HG03520 (cell line): Measurements from ENCODE around the gene CRYBA1.

Source experiments
- ATAC-seq: cut with Tn5 transposase; IDR thresholded peaks from one replicate; pipeline ENCODE4 v1.9.1; 2021; ENCODE audit warnings: mild to moderate bottlenecking, moderate library complexity; ENCODE audit not compliant: unreplicated experiment

CRYBA1 gene

GRCh38 chr17:29278692-29279091 is 32.0 kb downstream of the CRYBA1 start:
- no peak for ATAC-seq

- ATAC-seq: no peak
These were observed 32.9 kb downstream of the CRYBA1 start for GRCh38 chr17:29279397-29280070.

GRCh38 chr17:29283496-29283895 is 36.8 kb downstream of the CRYBA1 start:
- ATAC-seq: no peak

GRCh38 chr17:29283961-29284360 is 37.3 kb downstream of the CRYBA1 start:
- no peak for ATAC-seq

DNA sequence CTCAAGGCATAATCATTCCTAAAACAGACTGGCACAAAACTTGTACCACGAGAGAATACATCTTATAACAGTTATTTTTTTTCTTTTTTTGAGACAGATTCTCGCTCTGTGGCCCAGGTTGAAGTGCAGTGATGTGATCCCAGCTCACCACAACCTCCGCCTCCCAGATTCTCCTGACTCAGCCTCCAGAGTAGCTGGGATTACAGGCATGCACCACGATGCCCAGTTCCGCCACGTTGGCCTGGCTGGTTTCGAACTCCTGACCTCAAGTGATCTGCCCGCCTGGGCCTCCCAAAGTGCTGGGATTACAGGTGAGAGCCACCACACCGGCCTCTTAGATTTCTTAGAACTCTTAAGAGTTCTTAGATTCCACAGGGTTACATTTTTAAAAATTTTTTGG is 43.2 kb downstream of the CRYBA1 start:
- no peak for ATAC-seq

GRCh38 chr17:29291163-29291752 is 44.6 kb downstream of the CRYBA1 start:
- ATAC-seq: no peak

DNA sequence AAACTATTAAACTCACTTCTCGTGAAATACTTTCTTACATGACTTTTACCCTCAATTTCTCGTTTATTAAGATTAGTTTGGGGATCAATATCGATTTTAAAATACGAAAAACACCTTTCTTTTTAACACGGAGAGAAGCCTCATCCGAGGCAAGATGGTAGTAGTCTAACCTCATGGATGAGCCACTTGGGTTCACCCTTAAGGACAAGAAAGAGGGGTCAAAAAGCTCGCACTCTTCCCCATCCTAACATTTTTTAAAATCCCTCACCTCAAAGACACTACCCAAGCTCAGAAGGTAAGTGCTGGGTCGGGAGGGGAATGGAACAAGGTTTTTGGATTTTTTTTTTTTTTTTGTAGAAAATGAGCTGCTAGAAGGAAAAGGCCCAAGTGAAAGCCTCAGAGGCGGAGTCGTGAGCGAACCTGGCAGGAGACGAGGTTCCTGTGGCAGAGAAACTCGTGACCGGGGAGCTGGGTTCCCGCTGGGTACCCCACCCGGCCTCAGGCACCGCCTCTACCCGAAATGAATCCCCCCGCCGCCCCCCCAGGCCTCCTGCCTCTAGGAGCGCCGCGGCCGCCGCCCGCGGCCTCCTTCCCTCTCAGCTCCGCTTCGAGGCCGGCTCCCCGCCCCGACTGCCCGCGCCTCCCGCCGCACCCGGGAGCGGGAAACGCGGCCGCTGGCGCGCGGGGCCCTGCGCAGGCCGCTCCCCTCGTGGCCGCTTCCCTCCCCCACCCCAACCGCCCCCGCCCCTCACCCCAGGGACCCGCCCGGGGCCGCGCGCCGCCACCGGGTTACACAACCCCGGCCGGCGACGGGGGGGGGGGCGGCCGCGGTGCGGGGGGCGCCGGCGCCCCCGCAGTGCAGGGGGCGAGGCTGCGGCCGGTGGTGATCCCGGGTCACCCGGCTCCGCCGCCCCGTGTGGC is 45.7 kb downstream of the CRYBA1 start:
- ATAC-seq: no peak

DNA sequence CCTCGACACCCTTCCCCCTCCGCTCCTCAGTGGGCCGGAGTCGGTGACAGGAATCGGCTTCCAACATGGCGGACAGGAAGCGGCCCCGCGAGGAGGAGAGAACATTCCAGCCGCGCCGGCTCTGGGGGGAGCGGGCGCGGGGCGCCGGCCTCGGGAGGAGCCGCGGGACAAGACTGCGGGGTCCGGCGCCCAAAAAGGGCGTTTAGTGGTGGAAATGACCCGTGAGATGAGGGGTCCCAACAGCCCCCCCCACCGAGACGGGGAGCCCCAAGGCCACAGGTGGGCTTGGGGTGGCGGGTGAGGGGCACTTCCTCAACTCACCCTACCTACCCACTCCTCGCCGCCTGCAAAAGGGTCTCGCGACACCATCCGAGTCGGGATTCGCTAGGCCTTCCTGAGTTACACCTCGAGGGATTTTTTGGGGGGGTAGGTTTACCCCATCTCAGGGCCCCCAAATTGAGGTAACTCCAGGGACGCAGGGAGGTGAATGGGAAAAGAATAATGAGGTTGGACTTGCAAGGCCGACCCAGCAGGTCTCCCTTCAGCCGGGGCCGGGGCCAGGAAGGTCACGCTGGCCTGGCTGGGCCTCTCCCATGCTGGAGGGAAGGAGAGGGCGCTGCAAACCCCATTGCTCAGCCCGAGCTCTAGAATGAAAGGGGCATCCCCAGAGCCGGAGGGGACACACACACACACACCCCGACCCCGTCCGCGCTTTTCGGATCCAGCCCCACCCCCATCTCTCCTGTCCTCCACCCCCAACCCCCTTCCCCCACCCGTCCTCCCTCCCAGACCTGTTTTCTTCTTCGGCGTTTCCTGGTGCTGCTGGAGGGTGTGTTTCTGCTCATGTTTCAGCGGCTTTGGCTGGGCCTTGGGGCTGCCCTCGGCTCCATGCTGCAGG is 46.6 kb downstream of the CRYBA1 start:
- ATAC-seq: peak; percentile 10

- peak; percentile 72 for ATAC-seq
These were observed 47.4 kb downstream of the CRYBA1 start, which contains the start of gene NUFIP2 for GRCh38 chr17:29293890-29294579. TSS of gene NUFIP2 (minus strand) at chr17:29294148. CDS start at chr17:29294059, 89 bp downstream.

- ATAC-seq: no peak
These were observed 47.9 kb downstream of the CRYBA1 start for GRCh38 chr17:29294580-29294900.

DNA sequence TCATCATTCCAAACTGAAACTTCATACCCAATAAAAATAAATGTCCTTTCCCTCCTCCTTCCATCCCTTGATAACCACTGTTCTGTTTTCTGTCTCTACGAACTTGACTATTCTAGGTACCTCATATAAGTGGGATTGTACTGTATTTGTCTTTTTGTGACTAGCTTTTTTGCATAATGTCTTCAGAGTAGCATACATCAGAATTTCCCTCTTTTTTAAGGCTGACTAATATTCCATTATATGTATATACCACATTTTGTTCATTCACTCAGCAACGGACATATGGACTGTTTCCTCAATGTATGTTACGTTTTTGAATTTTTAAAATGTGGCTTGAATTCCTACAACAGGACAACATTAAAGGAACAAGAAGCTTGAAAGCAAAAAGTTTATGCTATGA is 48.8 kb downstream of the CRYBA1 start:
- ATAC-seq: no peak

DNA sequence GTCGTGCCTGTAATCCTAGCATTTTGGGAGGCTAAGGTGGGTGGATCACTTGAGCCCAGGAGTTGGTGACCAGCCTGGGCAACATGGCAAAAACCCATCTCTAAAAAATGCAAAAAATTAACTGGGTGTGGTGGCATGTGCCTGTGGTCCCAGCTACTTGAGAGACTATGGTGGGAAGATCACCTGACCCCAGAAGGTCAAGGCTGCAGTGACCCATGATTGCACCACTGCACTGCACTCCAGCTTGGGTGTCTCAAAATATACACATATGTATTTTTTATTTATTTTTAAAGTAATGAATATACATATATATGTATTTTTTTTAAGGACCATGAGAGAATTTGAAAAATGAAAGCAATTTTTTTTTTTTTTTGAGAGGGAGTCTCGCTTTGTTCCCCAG is 52.4 kb downstream of the CRYBA1 start:
- ATAC-seq: no peak

GRCh38 chr17:29303386-29303785 is 56.7 kb downstream of the CRYBA1 start:
- ATAC-seq: no peak
